GM19328 (cell line): ENCODE results near the gene SLC43A1.
"Not testable (repeated sequence)": the region's sequence is repeated elsewhere in the genome, so short reads cannot be mapped to it uniquely, and the experiment has no call there.

ENCODE experiments used
- ATAC-seq: cut with Tn5 transposase; IDR thresholded peaks from one replicate; pipeline ENCODE4 v1.9.1; 2021; ENCODE audit warnings: mild to moderate bottlenecking, moderate library complexity; ENCODE audit not compliant: unreplicated experiment

The SLC43A1 gene

DNA sequence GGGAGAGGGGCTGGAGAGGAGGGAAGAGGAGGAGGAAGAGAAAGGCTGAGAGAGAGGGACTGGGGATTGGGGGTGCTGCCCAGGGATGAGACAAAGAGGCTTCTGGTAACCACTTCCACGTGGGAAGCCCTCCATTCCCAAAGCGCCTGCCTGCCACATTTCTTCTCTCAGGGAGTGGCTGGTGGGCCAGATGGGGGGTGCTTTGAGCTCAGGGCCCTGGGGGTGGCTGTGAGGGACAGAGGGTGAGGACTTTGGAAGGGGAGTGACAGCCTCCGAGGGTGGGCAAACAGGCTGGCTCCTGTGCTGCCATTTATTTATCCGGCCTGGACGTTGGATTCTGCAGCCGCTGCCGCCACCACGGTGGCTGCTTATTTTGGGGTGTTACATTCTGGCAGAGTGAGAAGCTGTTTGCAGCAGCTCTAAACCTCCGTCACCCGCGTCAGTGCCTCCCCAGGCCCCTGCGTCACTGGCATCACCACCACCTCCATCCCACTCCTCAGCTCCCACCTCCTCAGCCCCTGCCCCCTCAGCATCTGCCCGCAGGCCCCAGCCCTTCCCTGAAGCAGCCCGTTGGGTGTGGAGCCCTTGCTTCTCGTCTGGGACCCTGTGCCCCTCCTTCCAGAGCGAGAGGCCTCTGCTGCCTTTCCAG lies 53.5 kb downstream of the SLC43A1 start:
- no peak for ATAC-seq

DNA sequence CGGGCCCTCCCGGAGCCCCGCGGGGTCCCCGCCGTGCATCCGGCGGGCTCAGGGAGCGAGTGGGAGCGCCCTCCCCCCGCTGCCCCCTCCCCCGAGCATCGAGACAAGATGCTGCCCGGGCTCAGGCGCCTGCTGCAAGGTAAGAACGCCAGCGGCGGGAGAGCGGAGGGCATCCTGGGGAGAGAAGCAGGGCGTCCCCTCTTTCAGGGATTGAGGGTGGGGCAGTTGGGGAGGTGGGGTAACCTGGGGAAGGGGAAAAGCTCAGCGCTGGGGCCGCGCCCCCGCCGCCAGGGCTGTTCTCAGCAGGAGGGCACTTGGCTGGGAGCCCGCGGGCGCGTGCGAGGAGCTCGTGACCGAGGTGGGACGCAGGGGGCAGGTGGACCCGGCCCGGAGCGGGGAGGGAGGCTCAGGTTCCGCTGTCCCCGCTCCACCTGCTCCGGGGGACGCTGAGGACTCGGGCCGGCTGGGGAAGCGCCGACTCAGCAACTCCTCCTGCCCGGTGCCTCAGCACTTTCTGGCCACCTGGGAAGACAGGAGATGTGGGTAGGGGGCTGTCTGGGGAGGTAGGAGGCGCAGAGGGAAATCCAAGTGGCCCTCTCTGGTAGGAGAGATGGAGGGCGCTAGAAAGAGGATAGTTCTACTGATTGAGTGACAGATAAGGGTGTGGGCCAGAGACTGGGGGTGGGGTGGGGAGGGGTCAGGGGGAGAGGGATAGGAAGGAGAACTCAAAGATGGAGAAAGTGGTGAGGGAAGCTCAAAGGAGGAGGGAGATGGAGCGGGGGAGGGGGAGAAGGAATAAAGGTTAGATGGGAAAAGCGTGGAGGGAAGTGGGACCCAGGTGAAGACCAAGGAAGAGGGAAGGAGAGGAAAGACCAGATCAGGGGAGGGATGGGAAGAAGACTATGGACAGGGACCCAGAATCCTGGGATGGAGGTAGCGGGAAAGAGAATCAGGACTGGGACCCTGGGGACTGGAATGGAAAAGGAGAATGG lies 54.4 kb downstream of the SLC43A1 start:
- no peak for ATAC-seq

DNA sequence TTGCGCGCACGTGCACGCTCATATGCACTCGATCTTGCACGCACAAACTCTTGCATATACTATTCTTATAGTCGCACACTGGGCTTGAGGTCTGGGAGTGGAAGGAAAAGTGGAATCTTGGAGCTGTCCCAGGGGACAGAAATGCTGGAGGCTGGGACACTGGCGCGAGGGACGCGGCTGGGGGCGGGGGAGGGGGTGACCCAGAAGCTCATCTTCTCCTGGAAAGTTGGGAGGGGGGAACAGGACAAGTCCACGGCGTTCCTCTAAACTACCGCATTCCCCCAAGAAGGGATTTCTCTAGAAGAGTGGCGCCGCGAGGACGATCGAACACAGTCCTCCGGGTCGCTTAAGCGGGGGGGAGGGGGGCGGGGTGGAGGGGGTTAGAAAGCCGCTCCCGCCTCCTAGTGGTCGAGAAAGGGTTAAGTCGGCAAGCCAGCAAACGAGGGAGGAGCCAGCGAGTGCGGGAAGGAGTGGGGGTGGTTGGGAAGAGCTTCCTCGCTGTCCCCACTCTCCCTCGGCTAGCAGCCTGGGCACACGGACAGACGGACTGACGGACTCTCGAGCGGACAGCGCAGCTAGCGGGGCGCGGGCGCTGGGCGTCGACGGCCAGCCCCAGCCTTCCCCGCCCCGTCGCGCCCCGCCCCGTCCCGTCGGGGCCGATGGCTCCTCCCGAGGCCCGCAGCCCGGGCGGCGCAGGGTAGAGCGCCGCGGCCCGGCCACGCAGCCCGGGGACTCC lies 55.3 kb downstream of the SLC43A1 start, which contains the start of gene RTN4RL2:
Gene RTN4RL2 (plus strand): TSS at position 507 of the 736 bp plus-strand sequence. CDS start 338 bp downstream, outside the sequence.
- ATAC-seq = no peak

DNA sequence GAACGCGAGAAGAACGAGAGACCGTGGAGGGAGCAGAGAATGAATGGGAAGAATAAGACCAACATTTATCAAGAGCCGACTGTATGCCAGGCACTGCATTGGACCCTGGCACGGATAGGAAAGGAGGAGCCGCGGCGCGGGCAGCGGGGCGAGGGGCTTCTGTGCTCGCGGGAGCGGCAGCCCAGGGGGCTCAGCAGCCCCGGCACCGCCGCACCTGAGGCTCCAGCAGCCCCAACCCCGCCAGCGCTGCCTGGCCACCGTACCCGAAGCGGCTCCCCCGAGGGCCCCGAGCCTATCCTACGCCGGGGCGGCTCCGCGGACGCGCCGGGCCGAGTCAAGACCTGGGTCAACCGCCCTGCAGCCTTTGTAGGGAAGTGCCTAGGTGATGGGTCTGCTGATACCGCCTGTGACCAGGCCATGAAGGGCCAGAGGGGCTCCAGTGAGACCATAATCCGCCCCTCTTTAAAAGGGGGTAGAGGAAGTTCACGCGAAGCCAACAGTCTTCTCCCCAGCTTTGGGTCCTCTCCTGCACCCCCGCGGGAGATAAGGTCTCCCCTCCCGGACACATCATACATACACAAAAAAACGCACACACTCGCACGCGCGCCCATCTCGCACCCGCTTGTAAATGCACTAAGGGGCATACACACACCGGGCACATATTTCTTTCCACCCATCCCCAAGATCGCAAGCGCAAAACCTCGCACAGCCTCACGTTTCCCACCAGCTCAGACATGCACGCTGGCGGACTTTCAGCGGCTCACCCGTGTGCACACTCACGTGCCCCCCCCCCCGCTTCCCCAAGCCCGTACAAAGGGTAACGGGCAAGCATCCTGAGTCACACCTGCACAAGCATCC lies 56.1 kb downstream of the SLC43A1 start:
- ATAC-seq = no peak

DNA sequence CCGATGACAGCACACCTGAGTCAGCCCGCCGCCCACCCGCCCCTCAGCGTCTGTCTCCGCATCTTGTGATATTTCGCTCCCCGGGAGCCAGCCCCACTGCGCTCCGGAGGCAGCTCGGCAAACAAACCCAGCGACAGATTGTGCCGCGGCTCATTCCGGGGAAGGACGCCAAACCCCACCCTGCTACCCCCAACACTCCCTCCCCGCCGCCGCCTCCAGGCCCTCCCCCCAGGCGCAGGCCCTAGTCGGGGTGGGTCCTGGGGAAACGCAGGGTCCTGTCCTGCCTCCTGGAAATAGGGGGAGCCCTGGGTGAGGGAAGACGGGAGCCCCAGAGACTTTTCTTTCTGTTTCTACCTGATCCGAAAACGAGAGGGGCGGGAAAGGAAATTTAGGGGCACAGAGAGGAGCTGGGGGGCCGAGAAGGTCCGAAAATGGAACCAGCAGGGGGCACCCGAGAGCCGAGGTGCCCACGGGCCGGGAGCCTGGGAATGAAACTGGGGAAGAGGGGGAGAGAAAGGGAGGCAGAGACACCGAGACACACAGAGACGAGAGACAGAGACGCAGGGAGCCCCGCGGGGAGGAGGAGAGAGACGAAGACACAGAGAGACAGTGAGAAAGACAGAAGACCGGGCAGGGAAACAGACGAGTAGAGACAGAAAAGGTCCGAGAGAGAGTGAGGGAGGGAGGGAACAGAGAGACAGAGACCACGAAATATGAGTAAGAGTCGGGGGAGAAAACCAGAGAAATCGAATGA lies 56.9 kb downstream of the SLC43A1 start:
- ATAC-seq = no peak

DNA sequence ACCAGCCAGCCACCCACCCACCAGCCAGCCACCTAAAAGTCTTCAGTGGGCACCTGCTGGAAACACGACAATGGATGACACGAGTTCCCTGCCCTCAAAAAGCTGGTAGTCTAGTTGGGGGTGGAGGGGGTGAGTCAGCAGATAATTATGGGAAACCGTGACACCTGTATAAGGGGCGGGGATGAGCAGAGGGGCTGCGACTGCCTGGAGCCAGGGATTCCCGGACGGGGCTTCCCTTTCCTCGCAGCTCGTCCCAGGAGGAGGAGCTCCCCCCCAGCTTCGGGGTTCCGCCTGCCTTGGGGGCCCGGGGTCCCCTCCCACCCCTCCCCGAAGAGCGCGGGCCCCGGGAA lies 57.5 kb downstream of the SLC43A1 start:
- no peak for ATAC-seq

DNA sequence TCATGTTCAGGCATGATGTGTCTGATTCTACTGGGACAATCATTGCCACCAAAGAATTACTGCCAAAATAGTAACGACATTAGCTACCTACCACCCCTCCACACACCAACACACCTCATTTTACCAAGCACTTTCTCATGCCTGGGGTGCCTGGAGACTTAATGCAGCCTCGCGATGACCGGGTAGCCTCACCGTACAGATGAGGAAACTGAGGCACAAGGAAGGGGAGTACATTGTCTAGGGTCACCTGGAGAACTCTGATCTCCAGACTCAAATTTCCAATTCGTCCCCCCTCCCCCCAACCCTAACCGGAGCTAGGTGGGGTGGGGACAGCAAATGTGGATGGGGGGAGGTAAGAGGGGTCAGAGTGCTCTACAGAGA lies 57.9 kb downstream of the SLC43A1 start:
- peak; percentile 9 for ATAC-seq

DNA sequence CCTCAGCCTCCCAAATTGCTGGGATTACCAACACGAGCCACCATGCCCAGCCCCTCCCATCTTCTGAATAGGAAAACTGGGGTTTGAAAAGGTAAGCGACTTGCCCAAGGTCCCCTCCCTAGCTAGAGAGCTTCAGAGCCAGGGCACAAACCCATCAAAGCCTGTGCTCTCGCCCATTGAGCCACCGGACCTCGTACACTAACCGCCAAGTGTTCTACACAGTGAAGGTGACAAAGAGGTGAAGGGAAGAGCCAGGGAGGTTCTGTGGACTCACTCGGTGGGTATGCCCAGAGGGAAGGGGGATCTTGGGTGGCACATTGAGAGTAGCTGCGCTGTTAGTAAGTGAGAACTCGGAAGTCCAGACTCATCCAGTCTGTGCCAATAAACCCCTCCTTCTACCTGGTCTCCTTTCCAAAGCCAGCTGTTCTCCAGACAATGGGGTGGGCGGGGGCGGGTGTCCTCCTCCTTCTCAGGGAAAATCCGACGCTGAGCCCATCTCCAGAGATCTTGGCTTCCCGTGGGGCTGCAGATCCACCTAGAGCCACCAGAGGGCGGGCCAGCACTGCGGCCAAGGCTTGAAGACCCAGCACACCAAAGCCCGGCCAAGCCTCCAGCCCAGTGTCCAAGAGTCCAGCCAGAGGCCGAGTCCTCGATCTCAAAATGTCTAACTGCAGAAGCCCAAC lies 58.4 kb downstream of the SLC43A1 start:
- ATAC-seq = peak; percentile 66

DNA sequence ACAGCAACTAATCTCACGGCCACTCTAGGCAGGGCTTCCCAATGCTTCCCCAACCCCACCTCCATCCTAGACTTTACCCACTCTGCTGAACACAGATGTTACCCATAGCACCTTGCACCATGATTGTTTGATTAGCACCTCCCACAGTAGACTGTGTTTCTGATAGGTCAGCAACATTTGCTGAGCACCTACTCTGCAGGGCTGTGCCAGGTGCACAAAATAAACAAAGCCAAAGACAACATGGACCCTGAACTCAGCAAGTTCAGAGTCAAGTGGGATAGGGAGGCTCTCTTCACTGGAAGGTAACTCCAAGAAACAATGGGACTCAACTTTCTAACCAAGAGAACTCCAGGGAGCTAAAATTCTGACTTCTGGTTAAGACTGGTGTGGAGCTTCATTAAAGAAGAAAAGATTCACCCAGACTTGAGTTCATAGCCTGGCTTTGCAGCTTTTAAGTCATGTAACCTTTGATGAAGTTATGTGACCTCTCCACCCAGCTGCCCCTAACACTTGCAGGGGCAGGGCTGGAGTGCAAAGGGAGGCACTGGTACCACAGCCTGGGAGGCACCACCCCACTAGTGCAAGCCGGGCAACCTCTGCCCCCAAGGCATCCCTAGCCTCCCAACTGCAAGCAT lies 61.8 kb downstream of the SLC43A1 start:
- no peak for ATAC-seq

DNA sequence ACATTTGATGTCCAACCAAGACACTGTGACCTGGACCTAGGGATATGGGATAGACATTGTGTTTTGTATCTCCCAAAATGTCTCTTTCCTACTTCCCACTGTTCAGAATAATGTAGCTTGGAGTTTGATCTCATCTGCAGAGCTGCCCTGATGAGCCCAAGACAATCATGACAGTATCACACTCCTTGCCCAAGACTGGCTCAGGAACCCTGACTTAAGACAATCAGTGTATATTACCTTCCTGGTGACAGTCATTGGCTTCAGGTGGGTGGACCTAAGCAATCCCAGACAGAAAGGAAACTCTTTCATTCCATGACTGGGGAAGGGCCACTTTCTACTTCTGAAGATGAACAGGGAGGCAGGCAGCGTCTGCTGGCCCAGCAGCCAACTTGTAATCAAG lies 69.4 kb downstream of the SLC43A1 start:
- no peak for ATAC-seq

DNA sequence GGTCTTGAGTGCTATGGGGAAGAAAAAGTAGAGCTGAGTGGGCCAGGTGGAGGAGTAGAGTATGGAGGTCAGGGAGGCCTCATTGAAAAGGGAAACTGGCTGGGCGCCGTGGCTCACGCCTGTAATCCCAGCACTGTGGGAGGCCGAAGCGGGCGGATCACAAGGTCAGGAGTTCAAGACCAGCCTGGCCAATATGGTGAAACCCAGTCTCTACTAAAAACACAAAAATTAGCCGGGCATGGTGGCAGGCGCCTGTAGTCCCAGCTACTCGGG lies 70.4 kb downstream of the SLC43A1 start:
- ATAC-seq = not testable (repeated sequence)

DNA sequence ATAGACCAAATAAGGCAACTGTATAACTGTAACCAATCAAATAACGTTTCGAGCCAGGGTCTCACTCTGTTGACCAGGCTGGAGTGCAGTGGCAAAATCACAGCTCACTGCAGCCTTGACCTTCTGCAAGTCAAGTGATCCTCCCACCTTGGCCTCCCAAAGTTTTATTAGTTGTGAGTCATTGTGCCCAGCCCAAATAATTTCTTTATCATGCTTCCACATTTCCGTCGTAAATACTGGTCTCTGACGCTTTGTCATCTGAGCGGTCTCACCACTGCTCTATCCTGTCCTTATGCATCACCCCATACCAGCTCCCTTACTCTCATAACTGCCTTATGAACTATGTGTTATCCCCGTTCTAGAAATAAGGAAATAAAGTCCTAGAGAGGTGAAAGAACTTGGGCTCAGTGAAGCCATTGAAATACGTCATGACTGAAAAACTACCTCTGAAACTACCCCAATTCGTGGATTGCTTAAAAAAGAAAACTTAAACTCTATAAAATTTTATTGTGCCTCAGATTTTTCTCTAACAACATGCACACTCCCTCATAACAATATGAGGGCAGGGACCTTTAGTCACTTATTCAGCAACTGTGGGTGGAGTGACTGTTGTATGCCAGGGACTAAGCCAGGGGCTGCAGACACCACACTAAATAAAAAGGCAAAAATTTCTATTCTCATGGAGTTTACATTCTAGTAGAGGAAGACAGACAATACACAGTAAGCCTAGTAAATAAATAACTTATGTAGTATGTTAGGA lies 71.0 kb downstream of the SLC43A1 start:
- no peak for ATAC-seq

DNA sequence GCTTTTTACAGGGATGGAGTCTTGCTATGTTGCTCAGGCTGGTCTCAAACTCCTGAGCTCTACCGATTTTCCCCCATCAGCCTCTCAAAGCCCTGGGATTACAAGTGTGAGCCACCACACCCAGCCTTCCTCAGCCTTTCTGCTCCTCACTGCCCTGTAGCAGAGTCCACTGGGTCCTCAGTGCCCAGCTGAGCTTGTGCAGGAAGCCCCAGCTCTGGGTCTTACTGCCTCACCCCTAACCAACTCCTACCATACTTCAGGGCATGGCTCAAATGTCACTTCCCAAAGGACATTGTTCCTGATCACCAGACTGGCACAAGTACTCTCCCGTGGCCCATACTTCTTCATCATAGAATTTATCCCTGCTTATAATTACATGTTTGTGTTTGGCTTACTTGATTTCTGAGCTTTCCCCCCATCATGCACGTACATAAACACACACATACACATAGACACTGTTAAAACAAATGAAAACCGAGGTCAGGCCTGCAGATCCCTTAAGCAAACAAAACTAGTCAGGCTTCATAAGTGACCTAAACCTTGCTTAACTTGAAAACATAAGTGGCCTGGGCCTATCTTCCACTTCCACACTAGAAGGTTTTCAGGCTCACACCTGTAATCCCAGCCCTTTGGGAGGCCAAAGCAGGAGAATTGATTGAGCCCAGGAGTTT lies 74.6 kb downstream of the SLC43A1 start:
- no peak for ATAC-seq

DNA sequence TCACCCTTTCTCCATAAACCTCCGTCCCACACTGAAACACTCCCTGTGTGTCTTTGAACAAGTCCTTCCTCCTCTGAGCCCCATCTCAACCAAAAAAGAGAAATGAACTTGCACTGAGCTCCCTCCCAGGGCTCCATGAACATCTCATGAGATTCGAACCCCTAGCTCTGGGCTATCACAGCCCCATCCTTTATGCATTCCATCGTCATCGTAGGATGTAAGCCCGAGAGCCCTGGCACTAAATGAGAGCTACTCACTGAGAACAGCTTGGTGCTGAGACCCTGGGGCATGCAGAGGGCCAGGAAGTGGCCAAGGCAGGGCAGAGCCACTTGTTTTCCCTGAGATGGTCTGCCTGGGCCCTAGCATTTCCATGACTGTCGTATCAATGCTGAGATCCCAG lies 75.7 kb downstream of the SLC43A1 start:
- no peak for ATAC-seq

DNA sequence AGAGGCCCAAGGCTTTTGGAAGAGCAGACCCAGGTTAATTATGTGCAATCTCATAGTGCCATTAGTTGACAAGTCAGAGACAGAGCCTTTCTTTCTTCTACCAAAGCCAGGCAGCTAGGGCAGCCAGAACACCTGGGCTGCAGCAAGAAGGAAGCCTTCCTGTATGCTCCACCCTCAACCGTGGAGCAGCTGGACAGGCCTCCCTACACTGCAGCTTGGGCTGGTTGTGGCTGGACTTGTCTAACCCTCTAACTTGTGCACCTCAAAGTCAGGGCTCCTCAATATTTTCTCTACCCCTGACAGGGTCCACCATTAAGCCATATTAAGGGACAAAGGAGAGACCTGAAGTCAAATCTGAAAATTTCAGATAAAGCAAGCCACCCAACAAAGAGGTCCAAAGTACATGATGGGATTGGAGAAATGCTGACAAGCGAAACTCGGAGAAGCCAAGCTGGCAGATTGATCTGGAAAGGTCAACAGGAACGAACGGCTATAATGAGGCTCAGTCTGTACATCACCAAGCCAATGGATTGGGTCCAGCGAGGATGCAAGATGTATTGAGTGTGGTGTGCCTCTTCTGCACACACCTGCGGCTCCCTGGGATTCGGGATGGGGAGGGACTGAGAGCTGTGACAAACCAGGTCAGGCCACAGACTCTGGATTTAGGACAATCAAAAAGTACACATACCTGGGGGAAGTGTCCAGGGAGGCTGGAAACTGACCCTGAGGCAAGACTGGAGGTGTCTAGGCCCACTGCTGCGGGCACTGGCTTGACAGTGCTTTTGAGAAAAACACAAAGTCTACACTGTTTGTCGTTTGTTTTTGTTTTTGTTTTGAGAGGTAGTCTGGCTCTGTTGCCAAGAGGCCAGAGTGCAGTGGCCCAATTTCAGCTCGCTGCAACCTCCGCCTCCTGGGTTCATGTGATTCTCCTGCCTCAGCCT lies 76.9 kb downstream of the SLC43A1 start:
- ATAC-seq = no peak

DNA sequence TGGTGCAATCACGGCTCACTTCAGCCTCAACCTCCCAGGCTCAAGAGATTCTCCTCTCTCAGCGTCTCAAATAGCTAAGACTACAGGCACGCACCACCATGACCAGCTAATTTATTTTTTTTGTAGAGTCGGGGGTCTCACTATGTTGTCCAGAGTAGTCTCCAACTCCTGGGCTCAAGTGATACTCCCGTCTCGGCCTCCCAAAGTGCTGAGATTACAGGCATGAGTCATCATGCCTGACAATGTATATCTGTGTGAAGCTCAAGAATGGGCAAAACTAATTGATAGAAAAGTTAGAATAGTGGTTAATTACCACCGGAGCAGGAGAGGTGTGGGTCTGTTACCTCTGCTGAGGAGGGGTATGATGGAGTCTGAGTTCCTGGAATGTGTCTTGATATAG lies 79.5 kb downstream of the SLC43A1 start:
- no peak for ATAC-seq
